LoVo (cell line): ENCODE measurements around the gene CNOT6.

Experiments
- DNase-seq: peaks from one replicate; pipeline ENCODE4 v3.0.0-alpha.2; 2016; ENCODE audit warnings: low spot score

Gene CNOT6

GRCh38 chr5:180580681-180581080 is 86.5 kb downstream of the CNOT6 start:
- no peak for DNase-seq

DNA sequence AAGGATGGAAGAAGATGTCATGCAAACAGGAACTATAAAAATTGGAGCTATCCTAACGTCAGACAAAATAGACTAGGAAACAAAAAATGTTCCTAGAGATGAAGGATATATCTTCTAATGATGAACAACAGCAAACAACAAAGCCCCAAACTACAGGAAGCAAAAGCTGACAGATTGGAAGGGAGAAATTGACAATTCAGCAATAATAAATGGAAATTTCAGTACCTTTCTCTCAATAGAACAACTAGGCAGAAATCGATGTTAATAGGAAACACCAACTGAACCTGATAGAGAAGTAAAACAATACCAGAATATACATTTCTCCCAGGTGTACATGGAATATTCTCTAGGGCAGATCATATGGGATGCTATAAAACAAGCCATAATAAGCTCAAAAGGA is 89.6 kb downstream of the CNOT6 start:
- DNase-seq = no peak

GRCh38 chr5:180586204-180586603 is 92.0 kb downstream of the CNOT6 start:
- no peak for DNase-seq

GRCh38 chr5:180586870-180587269 is 92.7 kb downstream of the CNOT6 start:
- no peak for DNase-seq

DNA sequence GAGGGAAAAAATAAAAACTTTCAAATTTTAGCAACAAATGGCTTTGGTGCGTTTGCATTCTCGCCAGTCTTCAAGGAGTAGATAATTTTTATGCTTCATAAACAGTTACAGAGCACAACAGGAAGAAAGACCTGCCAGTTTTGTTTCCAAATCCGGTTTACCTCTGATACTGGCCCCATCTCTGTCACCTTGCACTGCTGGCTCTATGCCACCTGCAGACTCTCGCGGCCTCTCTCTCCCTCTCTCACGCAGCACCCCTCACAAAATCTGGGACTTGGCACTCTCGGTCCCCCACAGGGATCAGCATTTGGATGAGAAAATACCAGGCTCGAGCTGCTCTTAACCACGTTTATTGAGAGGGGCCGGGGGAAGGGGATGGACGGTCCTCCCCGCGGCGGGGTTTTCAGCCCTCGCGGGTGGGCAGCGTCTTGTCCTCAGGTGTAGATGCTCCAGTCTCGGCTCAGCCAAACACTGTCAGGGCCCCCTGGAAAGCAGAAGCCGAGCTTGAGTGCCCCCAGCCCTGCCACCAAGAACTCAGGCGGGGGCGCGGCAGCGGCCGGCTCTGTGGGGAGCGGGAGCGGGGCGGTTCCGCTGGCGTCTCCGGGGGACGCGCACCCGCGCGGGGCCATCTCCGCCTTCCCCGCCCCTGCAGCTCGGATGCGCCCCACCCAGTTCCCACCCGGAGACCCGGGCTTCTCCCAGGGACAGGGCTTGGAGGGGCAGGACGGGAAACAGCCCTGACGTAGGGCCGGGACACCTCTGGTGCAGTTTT is 95.8 kb downstream of the CNOT6 start:
- DNase-seq = no peak

DNA sequence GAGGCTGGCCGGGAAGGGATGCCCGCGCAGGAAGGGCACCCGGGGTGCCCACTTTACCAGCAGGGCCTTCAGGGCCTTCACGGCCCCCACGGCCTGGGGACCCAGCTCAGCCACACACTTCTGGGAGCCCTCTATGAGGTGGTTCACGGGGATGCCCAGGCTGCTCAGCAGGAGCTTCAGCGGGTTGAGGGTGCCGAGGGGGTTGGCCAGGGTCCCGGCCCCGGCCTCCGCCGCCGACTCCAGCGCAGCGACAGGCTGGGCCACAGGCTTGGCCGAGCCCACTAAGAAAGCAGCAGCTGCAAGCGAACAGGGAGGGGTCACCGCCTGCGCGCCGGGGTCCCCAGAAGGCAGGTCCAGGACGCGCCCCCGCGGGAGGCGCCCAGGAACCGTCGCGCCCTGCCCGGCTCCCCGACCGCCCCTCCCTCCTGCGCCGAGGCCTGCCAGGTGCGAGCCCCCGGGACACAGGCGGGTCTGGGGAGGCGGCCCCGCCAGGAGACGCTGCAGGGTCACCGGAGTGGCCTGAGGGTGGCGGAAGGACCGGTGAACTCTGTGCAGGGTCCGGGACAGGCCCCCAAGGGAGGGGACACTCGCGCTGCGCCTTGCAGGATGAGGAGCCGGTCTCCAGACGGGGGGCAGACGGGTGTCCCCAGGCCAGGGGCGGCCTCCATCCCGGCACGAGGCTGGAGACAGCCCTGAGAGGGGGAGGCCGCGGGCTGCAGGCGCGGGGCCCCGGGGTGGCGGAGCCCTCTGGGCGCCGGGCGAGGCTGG is 96.5 kb downstream of the CNOT6 start:
- DNase-seq = no peak

- DNase-seq = no peak
Measured at GRCh38 chr5:180591311-180591887, 97.2 kb downstream of the CNOT6 start, which contains the start of gene SCGB3A1. Gene SCGB3A1, minus strand, starts transcription at chr5:180591499. Its CDS starts 37 bp downstream, at chr5:180591462.

- no peak for DNase-seq
Measured at GRCh38 chr5:180592176-180592575, 98.0 kb downstream of the CNOT6 start.

- DNase-seq = no peak
Measured at GRCh38 chr5:180593446-180594206, 99.4 kb downstream of the CNOT6 start.

GRCh38 chr5:180594311-180595045 is 100.3 kb downstream of the CNOT6 start:
- no peak for DNase-seq

DNA sequence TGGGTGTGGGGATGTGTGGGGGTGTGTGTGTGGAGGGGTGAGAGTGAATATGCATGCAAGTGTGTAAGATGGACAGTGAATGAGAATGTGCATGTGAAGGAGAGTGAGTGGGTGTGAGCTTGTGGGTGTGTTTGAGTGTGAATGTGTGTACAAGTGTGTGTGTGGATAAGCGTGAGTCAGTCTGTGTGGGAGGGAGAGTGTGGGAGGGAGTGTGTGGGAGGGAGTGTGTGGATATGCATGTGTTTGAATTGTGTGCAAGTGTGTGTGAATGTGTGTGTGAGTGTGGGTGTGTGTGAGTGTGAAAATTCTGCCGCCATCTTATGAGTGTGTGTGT is 100.8 kb downstream of the CNOT6 start:
- no peak for DNase-seq

DNA sequence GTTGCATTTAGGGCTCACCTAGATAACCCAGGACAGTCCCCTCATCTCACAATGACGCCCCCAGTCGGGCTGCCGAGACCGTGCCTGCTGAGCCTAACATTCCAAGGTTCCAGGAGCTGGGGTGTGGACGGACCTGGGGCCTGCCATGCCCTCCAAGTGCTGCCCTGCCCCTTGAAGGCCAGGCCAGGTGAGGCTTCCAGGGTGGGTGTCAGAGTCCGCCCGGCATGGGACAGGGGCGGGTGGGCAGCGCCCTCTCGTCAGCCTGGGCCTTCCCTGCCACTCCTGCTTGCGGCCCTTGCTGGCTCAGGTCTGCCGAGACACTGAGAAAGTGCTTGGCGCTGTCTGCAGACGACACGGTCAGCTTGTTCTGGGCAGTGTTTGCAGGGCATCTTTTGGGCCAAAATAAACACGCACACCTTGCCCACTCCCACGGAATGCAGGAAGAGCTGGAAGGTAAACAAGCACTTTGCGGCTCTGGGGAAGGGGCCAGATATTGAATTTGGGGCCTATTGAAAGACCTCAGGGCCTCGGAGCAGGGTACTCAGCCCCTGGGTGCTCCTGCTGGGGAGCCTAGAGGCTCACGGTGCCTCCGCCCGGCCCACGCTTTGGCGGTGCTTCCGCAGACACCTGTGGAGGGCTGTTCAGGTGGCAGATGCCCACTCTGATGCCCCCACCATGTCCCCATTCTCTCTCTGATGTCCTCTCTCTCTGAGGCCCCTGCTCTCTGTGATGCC is 101.4 kb downstream of the CNOT6 start:
- no peak for DNase-seq

GRCh38 chr5:180596115-180596667 is 102.0 kb downstream of the CNOT6 start:
- no peak for DNase-seq

- DNase-seq = no peak
Measured at GRCh38 chr5:180596668-180597231, 102.6 kb downstream of the CNOT6 start.

DNA sequence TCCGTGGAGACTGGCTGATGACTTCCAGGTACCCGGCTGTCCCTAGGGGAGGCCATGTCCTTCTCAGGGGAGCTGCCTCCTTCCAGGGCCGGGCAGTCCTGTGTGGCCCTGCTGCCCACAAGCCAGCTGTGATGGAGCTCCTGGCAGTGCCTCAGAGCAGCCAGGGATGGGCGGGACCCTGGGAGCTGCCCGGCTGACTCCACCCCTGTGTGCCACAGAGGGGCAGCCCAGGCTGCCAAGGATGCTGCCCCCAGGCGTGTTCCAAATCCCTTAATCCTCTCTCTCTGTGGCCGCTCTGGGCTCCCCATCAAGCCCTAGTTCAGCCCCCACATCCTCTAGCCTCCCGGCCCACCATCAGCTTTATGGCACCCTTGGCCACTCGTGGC is 104.1 kb downstream of the CNOT6 start:
- no peak for DNase-seq

GRCh38 chr5:180598797-180599589 is 104.8 kb downstream of the CNOT6 start:
- DNase-seq = no peak

DNA sequence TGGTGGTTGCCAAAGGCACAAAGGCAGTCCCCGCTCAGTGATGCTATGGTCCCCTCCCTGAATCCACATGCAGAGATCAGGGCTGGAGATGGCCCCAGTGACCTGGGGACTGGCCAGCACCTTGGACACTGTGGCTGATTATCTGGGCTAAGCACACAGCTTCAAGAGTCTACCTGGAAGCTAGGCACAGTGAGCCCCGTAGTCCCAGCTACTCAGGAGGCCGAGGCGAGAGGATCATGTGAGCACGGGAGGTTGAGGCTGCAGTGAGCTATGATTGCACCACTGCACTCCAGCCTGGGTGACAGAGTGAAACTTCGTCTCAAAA is 105.4 kb downstream of the CNOT6 start:
- no peak for DNase-seq

DNA sequence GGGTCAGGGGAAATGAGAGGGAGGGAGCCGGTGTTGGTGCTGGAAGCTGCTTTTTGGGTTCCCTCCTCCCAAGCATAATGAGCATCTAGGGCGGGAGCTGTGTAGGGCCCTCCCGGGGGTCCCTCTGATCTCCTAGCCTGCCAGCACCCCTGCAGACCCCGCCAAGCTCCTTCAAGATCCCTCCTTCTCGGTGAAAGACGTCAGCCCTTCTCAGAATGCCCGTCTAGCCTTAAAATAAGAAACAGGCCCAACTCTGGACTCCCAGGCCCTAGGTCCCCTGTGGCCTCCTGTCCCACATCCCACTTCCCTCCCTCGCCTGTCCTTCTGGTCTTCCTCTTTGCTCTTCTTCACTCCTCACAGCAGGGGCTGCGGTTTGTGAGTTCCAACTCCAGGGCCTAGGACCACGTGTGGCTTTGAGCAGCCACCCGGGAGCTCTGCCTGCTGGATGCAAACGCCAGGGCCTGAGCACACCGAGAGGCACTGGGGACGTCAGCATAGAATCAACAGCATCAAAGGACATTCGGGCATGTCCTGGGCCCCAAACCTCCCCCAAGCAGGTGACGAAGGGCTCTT is 105.9 kb downstream of the CNOT6 start:
- no peak for DNase-seq

GRCh38 chr5:180600554-180601041 is 106.4 kb downstream of the CNOT6 start:
- DNase-seq = no peak
